C4-2B (cell line): ENCODE results near the gene GANAB.
"Not testable (repeated sequence)": the region's sequence is repeated elsewhere in the genome, so short reads cannot be mapped to it uniquely, and the experiment has no call there.

Source experiments
- H3K27ac ChIP-seq: fragments of 450-650 bp; 2 replicates; pipeline ENCODE4 v1.5.1; 2017
- CTCF ChIP-seq: fragments of 450-650 bp; conservative IDR thresholded peaks from 2 replicates; pipeline ENCODE4 v1.5.1; 2017; ENCODE audit warnings: mild to moderate bottlenecking
- ZFX ChIP-seq: fragments of 450-650 bp; IDR thresholded peaks from 2 replicates; pipeline ENCODE4 v1.6.1; 2017

The GANAB gene

GRCh38 chr11:62665075-62665598 is 18.7 kb upstream of the GANAB start, which contains the start of the genes C11orf98 and CSKMT:
TSS of gene C11orf98 (minus strand) at chr11:62665210. CDS start at chr11:62665169, 41 bp downstream.
TSS of gene CSKMT (plus strand) at chr11:62665312. CDS start at chr11:62665880, 568 bp downstream.
- TF ChIP-seq CTCF (no peak), ZFX (peak; percentile 63)
- H3K27ac ChIP-seq: peak within 1 kb of the TSS; percentile 98

- no peak for TF ChIP-seq CTCF
- TF ChIP-seq ZFX: no peak
- H3K27ac ChIP-seq: peak overlapping the region; percentile 98
These were observed 18.1 kb upstream of the GANAB start for GRCh38 chr11:62664405-62665074.

GRCh38 chr11:62656796-62657429 is 10.5 kb upstream of the GANAB start:
- TF ChIP-seq CTCF (no peak), ZFX (no peak)
- no peak overlapping the region for H3K27ac ChIP-seq

- peak overlapping the region; percentile 86 for H3K27ac ChIP-seq
- TF ChIP-seq CTCF (no peak), ZFX (no peak)
These were observed 7.9 kb upstream of the GANAB start for GRCh38 chr11:62654297-62654696.

- no peak for TF ChIP-seq CTCF
- no peak for TF ChIP-seq ZFX
- peak overlapping the region; percentile 86 for H3K27ac ChIP-seq
These were observed 6.0 kb upstream of the GANAB start for GRCh38 chr11:62652161-62653006.

- not testable (repeated sequence) for H3K27ac ChIP-seq
These were observed 3.9 kb upstream of the GANAB start for GRCh38 chr11:62650283-62650682.

- H3K27ac ChIP-seq: no peak overlapping the region
- no peak for TF ChIP-seq ZFX
- TF ChIP-seq CTCF: no peak
These were observed 3.1 kb upstream of the GANAB start for GRCh38 chr11:62649486-62649885.
